HG02840 (cell line): ENCODE results near the gene PRDM16.

Source experiments
- ATAC-seq: cut with Tn5 transposase; IDR thresholded peaks from one replicate; pipeline ENCODE4 v1.9.1; 2021; ENCODE audit warnings: mild to moderate bottlenecking, moderate library complexity, moderate number of reproducible peaks; ENCODE audit not compliant: unreplicated experiment, low FRiP score

Gene PRDM16

DNA sequence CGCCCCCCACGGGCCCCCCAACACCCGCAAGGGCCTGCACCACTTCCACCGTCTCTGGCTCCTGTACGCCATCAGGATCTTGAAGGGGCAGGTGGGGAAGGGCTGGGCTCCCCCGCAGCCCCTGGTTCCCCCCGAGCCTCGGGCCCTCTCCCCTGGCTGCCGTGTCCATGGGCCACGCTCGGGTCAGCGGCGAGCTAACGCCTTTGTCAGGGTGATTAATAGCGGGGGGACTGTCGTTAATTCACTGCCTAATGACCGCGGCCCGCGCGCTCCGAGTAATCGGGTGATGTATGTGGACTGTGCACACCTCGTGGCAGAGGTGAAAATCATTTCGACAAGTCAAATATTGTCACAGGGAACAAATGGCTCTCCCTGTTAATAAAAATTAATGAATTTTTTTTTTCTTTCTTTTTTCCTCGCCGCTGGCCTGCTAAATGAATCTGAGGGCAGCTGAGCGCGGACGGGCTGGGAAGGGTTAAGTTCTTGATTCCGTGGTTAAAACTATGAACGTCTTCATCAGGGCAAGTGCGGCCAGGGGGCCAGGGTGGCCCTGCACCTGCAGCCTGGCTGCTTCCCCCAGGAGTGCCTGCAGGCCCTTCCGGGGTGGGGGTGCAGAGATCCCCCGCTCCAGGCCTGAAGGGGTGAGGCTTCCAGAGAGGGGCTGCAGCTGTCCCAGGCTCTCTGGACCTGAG lies 100.8 kb downstream of the PRDM16 start:
- ATAC-seq: no peak

GRCh38 chr1:3170561-3171453 lies 101.8 kb downstream of the PRDM16 start:
- no peak for ATAC-seq

GRCh38 chr1:3171761-3172160 lies 102.8 kb downstream of the PRDM16 start:
- no peak for ATAC-seq

DNA sequence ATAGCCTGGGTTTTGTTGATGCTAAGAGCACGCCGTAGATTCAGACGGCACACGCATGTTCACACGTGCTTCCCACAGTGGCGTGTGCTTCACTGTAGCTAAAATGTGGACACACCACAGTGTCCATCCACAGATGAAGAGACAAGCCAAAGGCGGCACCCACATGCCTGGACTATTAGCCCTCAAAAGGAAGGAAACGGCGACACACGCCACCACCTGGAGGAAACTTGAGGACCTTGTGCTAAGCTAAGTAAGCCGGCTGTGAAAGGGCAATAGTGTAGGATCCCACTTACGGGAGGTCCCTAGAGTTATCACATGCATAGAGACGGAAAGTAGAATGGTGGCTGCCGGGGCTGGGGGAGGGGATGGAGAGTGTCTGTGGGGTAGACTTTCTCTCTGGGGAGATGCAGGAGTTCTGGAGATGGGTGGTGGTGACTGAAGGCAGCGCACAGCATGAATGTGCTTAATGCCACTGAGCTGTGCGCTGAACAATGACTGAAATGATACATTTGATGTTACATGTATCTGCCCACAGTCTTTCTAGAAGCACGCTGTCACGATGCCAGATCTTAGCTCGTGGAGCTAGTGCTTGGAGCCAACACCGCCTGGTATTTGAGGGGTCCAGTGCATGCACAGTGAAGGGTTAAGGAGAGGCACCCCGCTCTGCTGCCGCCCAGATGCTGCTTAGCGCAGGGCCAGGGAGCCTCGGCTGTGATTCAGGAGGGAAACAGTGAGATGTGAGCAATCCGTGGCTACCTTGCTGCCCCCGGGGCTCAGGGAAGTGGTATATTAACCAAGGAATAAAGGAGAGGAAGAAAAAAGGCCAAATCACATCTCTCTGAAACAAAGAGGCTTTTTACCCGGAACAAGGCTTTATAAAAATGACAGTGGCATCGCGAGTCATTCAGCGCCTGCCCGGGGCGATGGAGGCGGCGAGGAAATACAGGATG lies 103.7 kb downstream of the PRDM16 start:
- ATAC-seq: no peak

GRCh38 chr1:3173381-3173980 lies 104.5 kb downstream of the PRDM16 start:
- no peak for ATAC-seq

- no peak for ATAC-seq
These were observed 105.7 kb downstream of the PRDM16 start for GRCh38 chr1:3174487-3175247.

- ATAC-seq: no peak
These were observed 106.5 kb downstream of the PRDM16 start for GRCh38 chr1:3175486-3175885.

DNA sequence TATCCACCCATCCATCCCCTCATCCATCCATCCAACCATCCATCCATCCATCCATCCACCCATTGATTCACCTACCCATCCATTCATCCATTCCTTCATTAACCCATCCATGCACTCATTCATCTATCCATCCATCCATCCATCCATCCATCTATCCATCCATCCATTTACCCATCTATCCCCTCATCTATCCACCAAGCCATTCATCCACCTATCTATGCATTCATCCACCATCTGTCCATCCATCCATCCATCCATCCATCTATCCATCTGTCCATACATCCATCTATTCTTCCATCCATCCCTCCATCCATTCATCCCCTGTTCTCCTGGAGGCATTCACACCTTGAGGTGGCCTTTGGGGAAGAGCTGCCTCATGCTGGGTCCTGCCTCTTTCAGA lies 107.0 kb downstream of the PRDM16 start:
- ATAC-seq: no peak

- no peak for ATAC-seq
These were observed 107.8 kb downstream of the PRDM16 start for GRCh38 chr1:3176820-3177219.

DNA sequence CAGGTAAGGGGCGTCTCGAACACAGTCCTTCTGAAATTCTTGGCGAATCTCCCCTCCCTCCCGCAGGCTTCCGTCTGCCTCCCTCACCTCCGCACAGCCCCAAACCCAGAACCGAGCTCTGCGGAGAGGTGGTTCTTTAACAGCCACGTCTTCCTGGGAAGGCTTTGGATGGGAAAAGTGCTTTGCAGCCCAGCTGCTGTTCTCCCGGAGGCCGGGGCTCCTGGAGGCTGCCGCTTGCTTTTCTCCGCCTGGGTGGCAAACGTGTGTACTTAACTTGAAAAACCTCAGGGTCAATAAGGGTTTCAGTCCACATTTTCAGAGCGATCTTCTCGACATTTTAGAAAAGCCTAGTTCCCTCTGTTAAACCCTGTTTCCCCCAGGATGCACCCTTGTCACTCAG lies 109.3 kb downstream of the PRDM16 start:
- ATAC-seq: no peak

DNA sequence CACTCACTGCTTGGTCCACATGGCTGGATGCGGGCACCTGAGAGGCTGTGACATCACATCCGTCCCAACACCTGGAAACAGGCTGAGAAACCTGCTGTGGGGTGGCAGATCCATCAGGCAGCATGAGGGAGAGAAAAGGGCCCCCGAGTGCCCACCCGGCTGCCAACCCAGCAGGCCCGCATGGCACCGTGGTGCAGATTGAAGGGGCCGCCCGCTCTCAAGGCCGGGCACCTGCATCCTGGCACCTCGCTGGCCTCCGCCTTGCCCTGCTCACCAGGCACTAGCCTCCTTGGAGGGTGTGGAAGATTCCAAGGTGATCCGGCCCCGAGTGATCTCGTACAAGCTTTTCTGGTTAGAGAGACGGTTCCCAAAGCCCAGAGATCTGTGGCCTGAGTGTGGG lies 110.5 kb downstream of the PRDM16 start:
- ATAC-seq: no peak

DNA sequence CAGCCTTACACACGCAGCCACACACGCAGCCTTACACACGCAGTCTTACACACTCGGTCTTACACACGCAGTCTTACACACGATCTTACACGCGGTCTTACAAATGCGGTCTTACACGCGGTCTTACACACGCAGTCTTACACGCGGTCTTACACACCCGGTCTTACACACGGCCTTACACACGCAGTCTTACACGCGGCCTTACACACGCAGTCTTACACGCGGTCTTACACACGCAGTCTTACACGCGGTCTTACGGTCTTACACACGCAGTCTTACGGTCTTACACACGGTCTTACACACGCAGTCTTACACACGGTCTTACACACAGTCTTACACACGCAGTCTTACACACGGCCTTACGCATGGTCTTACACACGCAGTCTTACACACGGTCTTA lies 111.9 kb downstream of the PRDM16 start:
- ATAC-seq: no peak

DNA sequence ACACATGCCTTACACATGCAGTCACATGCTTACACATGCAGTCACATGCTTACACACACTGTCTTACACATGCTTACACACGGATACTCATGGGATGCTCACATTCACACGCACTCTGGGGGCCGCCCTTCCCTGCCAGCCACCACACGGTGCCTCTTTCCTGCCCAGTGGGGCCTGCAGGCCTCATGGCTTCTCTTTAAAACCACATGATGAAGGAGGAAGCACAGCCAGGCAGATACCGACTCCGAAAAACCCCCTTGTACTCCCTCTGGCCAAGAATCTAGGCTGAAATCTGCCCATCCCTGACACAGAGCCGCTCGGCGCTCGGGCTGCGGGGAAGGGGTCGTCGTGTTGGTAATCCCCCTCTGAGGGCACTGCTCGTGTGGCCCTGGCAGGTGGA lies 113.0 kb downstream of the PRDM16 start:
- ATAC-seq: no peak

GRCh38 chr1:3183411-3183810 lies 114.4 kb downstream of the PRDM16 start:
- ATAC-seq: no peak

- ATAC-seq: no peak
These were observed 114.8 kb downstream of the PRDM16 start for GRCh38 chr1:3183813-3184212.

DNA sequence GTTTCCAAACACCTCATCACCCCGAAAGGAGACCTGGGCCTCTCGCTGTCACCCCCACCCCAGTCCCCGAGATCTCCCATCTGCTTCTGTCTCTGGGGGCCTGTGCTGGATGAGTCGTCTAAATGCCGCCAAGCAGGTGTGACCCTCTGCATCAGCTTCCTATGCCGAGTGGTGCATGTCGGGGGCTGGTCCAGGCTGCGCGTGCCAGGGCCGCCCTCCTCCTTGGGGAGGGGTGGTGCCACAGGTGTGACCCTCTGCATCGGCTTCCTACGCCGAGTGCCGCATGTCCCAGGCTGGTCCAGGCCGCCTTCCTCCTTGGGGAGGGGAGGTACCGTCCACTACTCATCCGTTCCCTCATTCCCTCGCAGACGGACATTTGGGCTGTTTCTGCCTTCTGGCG lies 115.7 kb downstream of the PRDM16 start:
- ATAC-seq: no peak

- no peak for ATAC-seq
These were observed 117.0 kb downstream of the PRDM16 start for GRCh38 chr1:3185896-3186525.

- no peak for ATAC-seq
These were observed 117.5 kb downstream of the PRDM16 start for GRCh38 chr1:3186526-3186921.
